Measurements from ENCODE around the gene UGT1A6. TPM values are rescaled to one million over a fixed set of nuclear protein-coding genes. Genes with fewer than 3 reads are reported as not detected.

UGT1A6 gene
- total RNA-seq, 1 donor: not detected

DNA sequence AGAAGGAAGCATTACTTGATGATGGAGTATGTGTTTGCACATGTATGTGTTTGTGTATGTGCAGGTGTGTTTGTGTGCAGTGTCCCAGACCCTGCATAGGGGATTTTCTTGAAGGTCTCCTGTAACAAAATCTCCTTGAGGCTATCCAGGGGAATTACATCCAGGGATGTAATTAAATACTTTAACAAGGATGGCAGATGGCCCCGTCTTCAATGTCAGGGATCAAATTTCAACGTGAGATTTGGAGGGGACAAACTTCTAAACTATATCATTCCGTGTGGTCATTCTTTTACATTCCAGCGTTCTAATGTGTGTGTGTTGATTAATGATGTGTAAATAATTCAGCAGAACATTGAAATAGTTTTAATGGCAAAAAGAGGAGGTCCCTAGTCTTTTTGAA lies 17.7 kb upstream of the UGT1A6 start:
- TF ChIP-seq, protein P1, sequence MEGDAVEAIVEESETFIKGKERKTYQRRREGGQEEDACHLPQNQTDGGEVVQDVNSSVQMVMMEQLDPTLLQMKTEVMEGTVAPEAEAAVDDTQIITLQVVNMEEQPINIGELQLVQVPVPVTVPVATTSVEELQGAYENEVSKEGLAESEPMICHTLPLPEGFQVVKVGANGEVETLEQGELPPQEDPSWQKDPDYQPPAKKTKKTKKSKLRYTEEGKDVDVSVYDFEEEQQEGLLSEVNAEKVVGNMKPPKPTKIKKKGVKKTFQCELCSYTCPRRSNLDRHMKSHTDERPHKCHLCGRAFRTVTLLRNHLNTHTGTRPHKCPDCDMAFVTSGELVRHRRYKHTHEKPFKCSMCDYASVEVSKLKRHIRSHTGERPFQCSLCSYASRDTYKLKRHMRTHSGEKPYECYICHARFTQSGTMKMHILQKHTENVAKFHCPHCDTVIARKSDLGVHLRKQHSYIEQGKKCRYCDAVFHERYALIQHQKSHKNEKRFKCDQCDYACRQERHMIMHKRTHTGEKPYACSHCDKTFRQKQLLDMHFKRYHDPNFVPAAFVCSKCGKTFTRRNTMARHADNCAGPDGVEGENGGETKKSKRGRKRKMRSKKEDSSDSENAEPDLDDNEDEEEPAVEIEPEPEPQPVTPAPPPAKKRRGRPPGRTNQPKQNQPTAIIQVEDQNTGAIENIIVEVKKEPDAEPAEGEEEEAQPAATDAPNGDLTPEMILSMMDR (IDR thresholded peaks at IDR 0.05; ENCODE audit: extremely low read depth, low read depth, low read length): no peak
- no peak overlapping the region for H3K4me3 ChIP-seq (ENCODE audit: insufficient read depth, low read length)
- no peaks in the 10 kb centered on the region for H3K9me3 ChIP-seq (ENCODE audit: low read depth, low read length)

DNA sequence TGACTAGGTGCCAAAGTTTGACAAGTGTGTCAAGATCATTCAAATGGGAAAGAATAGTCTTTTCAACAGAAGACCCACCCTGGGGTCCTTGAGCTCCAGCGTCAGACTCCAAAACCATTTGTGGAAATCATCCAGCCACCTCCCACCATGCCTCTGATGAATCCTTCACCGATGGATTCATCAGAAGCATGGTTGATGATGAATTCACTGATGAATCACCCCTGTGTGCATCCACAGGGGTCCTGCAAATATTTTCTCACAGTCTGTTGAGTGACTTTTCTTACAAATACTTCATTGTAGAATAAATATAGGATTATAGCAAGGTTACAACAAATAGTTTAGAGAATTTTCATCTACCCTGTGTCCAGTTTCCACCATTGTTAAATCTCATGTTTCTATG lies 16.6 kb upstream of the UGT1A6 start:
- no peaks in the 10 kb centered on the region for H3K79me2 ChIP-seq (ENCODE audit: insufficient read depth, low read length)
- DNase-seq (ENCODE audit: insufficient read length, low spot score, missing footprints): no peak
- H4K20me1 ChIP-seq (ENCODE audit: insufficient read depth, low read length): no peaks in the 10 kb centered on the region
- no peaks in the 10 kb centered on the region for H3K27me3 ChIP-seq (ENCODE audit: insufficient read depth, low read length)
- no peaks in the 10 kb centered on the region for H3K4me1 ChIP-seq (ENCODE audit: insufficient read depth, low read length)
- TF ChIP-seq, protein P1 (IDR thresholded peaks at IDR 0.05; ENCODE audit: extremely low read depth, low read depth, low read length): no peak
- H3K4me2 ChIP-seq (ENCODE audit: insufficient read depth, low read length): no peak overlapping the region
- H3K9me3 ChIP-seq (ENCODE audit: low read depth, low read length): no peaks in the 10 kb centered on the region
- H3K27ac ChIP-seq (ENCODE audit: low read depth, low read length): no peak overlapping the region
- no peak overlapping the region for H2AFZ ChIP-seq (ENCODE audit: low read length)
- H3K4me3 ChIP-seq (ENCODE audit: insufficient read depth, low read length): no peak overlapping the region
- no peaks in the 10 kb centered on the region for H3K36me3 ChIP-seq (ENCODE audit: insufficient read depth, low read length)

More for the DNA sequence above, 17.7 kb upstream of the UGT1A6 start:
- no peak overlapping the region for H2AFZ ChIP-seq (ENCODE audit: low read length)
- DNase-seq (ENCODE audit: insufficient read length, low spot score, missing footprints): no peak
- H3K27me3 ChIP-seq (ENCODE audit: insufficient read depth, low read length): no peaks in the 10 kb centered on the region
- no peaks in the 10 kb centered on the region for H4K20me1 ChIP-seq (ENCODE audit: insufficient read depth, low read length)
- H3K36me3 ChIP-seq (ENCODE audit: insufficient read depth, low read length): no peaks in the 10 kb centered on the region
- H3K4me1 ChIP-seq (ENCODE audit: insufficient read depth, low read length): no peaks in the 10 kb centered on the region
- H3K79me2 ChIP-seq (ENCODE audit: insufficient read depth, low read length): no peaks in the 10 kb centered on the region
- no peak overlapping the region for H3K4me2 ChIP-seq (ENCODE audit: insufficient read depth, low read length)
- H3K27ac ChIP-seq (ENCODE audit: low read depth, low read length): no peak overlapping the region

DNA sequence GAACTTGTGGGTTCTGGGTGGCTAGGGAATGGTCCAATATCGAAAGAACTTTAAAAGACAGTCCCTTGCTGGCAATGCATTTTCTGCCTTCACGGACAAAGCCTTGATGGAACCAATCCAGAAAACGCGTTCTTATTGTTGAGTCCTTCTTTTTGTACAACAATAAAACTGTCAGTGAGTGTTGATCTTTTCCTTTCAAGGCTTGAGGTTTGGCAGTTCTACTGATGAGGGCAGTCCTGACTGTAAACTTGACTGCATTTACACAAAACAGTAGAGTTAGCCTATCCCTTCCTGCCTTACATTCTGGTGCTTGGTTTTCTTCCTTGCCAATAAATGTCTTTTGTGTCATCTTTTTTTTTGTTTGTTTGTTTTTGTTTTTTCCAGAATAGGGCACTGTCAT lies 13.5 kb upstream of the UGT1A6 start:
- TF ChIP-seq, protein P1 (IDR thresholded peaks at IDR 0.05; ENCODE audit: extremely low read depth, low read depth, low read length): no peak
- DNase-seq (ENCODE audit: insufficient read length, low spot score, missing footprints): no peak
- H3K9me3 ChIP-seq (ENCODE audit: low read depth, low read length): no peaks in the 10 kb centered on the region
- H3K27me3 ChIP-seq (ENCODE audit: insufficient read depth, low read length): no peaks in the 10 kb centered on the region
- H3K4me3 ChIP-seq (ENCODE audit: insufficient read depth, low read length): no peak overlapping the region
- no peak overlapping the region for H3K4me2 ChIP-seq (ENCODE audit: insufficient read depth, low read length)
- H4K20me1 ChIP-seq (ENCODE audit: insufficient read depth, low read length): no peaks in the 10 kb centered on the region
- no peaks in the 10 kb centered on the region for H3K4me1 ChIP-seq (ENCODE audit: insufficient read depth, low read length)
- no peak overlapping the region for H3K27ac ChIP-seq (ENCODE audit: low read depth, low read length)
- no peaks in the 10 kb centered on the region for H3K79me2 ChIP-seq (ENCODE audit: insufficient read depth, low read length)
- no peaks in the 10 kb centered on the region for H3K36me3 ChIP-seq (ENCODE audit: insufficient read depth, low read length)
- no peak overlapping the region for H2AFZ ChIP-seq (ENCODE audit: low read length)

DNA sequence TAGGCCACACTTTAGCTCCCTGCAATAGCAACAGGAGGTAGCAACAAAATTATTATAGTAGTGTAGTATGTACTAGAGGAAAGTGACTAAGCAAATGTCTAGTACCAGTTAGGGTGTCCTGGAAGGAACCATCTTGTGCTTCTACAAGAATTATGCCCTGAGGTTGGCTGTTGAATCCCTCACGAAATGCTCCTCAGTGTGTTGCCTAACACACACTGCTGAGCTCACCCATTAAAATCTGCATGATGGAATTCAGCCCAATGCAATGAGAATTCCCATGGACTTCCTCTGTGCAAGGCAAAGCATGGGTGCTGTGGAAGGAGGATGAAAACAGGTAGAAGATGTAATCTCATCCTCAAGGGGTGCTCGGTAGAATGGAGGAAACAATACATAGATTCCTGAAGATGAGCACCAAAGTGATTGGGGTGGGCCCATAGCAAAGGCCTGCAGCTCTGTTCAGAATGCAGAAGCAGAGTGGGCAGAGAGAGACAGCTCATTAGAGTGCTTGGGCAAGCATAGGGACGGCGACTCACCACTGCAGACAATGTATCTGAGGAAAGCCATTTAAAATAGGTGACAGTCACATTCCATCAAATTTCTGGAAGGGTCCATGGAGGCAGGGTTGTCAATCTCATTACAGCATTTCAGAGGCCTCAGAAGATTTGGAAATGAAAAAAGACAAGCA lies 12.2 kb upstream of the UGT1A6 start:
- TF ChIP-seq, protein P1 (IDR thresholded peaks at IDR 0.05; ENCODE audit: extremely low read depth, low read depth, low read length): no peak
- Histone ChIP-seq H3K36me3 (ENCODE audit: insufficient read depth, low read length) (no peaks in the 10 kb centered on the region), H2AFZ (ENCODE audit: low read length) (no peak overlapping the region), H3K4me3 (ENCODE audit: insufficient read depth, low read length) (no peak overlapping the region), H4K20me1 (ENCODE audit: insufficient read depth, low read length) (no peaks in the 10 kb centered on the region), H3K9me3 (ENCODE audit: low read depth, low read length) (no peaks in the 10 kb centered on the region), H3K4me2 (ENCODE audit: insufficient read depth, low read length) (no peak overlapping the region), H3K4me1 (ENCODE audit: insufficient read depth, low read length) (no peaks in the 10 kb centered on the region), H3K27me3 (ENCODE audit: insufficient read depth, low read length) (no peaks in the 10 kb centered on the region), H3K79me2 (ENCODE audit: insufficient read depth, low read length) (no peaks in the 10 kb centered on the region), H3K27ac (ENCODE audit: low read depth, low read length) (no peak overlapping the region)
- DNase-seq (ENCODE audit: insufficient read length, low spot score, missing footprints): no peak

Measured in osteoblast (primary cell).